Neuron (in vitro differentiated cells): Measurements from ENCODE around the gene RNF114.
"Not testable (repeated sequence)": the region's sequence is repeated elsewhere in the genome, so short reads cannot be mapped to it uniquely, and the experiment has no call there.

ENCODE experiments used
- H2AFZ ChIP-seq: one replicate; pipeline ENCODE4 v1.6.1; 2013; ENCODE audit warnings: low read depth, mild to moderate bottlenecking, inconsistent platforms, low read length, moderate library complexity
- H3K27me3 ChIP-seq: one replicate; pipeline ENCODE4 v1.6.1; 2013; ENCODE audit warnings: low read length; ENCODE audit not compliant: insufficient read depth
- H3K36me3 ChIP-seq: one replicate; pipeline ENCODE4 v1.6.1; 2013; ENCODE audit warnings: low read length; ENCODE audit not compliant: insufficient read depth
- H3K4me1 ChIP-seq: one replicate; pipeline ENCODE4 v1.6.1; 2013; ENCODE audit warnings: low read length; ENCODE audit not compliant: insufficient read depth
- H3K4me3 ChIP-seq: 2 replicates; pipeline ENCODE4 v1.5.1; 2013; ENCODE audit warnings: mild to moderate bottlenecking, low read length, moderate library complexity
- H3K9me3 ChIP-seq: one replicate; pipeline ENCODE4 v1.6.1; 2013; ENCODE audit warnings: low read length

Gene RNF114

DNA sequence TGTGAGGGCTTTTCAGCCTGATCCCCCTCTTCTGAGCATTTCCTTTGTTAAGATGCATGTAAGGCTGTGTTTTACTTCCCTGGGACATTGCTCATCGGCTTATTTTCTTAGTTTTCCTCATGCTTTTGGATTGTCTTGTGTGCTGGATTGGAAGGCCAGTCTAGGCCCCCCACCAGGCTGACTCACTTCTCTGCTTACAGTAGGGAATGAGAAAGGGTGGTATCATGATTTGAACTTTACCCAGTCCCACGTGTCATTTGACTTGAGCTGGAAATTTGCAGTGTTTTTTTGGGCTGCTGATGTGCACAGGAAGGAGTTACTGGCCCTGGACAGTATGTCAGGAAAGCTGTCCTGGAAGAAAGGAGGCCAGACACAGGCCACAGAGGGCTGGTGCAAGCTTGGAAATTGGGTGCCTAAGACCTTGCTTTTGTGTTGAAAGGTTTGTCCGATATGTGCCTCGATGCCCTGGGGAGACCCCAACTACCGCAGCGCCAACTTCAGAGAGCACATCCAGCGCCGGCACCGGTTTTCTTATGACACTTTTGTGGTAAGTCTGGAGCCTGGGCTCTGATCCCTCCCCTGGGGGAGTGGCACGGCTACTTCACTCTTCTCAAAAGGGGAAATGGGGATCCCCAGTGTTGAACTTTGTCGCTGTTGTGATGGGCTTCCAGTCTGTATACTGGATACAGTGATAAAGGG lies 12.8 kb downstream of the RNF114 start:
- Histone ChIP-seq H2AFZ (no peak overlapping the region), H3K9me3 (no peaks in the 10 kb centered on the region), H3K4me3 (no peak overlapping the region), H3K27me3 (no peaks in the 10 kb centered on the region), H3K36me3 (peaks cover 82% of the 10 kb centered on the region), H3K4me1 (no peaks in the 10 kb centered on the region)

DNA sequence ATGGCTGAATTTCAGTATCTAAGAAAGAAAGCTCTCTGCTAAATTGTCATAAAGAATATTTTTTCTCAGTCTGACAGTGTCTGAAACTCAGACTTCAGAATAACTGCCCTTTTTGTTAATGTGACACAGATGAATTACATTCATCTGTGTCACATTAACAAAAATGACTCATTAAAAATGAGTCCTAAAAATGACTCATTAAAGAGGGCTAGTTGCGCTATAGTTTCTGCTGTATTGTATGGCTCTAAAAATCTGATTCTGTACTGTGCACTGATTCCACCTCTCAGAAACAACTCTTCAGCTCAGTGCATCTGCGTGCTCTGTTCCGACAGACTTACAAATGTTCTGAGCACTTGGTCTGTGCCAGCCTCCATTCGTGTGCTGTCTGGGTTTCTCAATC lies 15.0 kb downstream of the RNF114 start:
- Histone ChIP-seq H3K9me3 (no peaks in the 10 kb centered on the region), H3K27me3 (no peaks in the 10 kb centered on the region), H3K4me3 (no peak overlapping the region), H2AFZ (no peak overlapping the region), H3K36me3 (peaks cover 82% of the 10 kb centered on the region), H3K4me1 (no peaks in the 10 kb centered on the region)

DNA sequence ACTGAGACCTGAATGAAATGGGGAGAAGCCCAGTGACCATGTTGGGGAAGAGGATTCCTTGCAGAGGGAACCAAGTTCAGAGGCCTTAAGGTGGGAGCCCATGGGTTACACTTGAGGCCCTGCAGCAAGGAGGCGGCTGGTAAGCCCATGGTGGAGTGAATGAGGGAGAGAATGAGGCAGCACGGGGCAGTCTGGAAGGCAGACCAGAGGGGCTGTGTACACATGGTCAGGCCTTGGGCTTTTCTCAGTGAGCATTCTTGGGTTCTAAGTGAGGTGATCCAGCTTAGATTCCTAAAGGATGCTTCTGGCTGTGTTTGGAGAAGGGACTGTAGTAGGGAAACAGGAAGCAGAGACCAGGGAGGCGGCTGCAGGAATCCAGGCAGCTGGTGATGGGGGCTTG lies 19.0 kb downstream of the RNF114 start:
- Histone ChIP-seq H3K27me3 (no peaks in the 10 kb centered on the region), H3K9me3 (peaks cover 9% of the 10 kb centered on the region), H2AFZ (no peak overlapping the region), H3K4me3 (no peak overlapping the region), H3K36me3 (peaks cover 70% of the 10 kb centered on the region), H3K4me1 (no peaks in the 10 kb centered on the region)

DNA sequence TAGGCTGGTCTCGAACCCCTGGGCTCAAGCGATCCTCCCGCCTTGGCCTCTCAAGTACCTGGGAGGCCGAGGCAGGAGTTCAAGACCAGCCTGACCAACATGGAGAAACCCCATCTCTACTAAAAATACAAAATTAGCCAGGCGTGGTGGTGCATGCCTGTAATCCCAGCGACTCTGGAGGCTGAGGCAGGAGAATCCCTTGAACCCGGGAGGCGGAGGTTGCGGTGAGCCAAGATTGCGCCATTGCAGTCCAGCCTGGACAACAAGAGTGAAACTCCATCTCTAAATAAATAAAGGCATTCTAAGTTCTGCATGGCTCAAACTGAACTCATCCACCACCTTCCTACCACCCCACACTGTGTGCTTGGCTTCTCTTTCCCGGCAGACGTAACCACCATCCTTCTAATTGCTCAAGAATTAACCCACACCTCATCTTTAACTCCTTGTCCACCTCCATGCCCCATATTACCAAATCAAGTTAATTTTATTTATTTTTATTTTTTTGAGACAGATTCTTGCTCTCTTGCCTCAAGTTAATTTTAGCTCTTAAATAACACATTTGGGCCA lies 19.7 kb downstream of the RNF114 start:
- not testable (repeated sequence) for H3K27me3 ChIP-seq, H3K4me3 ChIP-seq, H3K9me3 ChIP-seq, H2AFZ ChIP-seq, H3K4me1 ChIP-seq
- peaks cover 64% of the 10 kb centered on the region for H3K36me3 ChIP-seq

DNA sequence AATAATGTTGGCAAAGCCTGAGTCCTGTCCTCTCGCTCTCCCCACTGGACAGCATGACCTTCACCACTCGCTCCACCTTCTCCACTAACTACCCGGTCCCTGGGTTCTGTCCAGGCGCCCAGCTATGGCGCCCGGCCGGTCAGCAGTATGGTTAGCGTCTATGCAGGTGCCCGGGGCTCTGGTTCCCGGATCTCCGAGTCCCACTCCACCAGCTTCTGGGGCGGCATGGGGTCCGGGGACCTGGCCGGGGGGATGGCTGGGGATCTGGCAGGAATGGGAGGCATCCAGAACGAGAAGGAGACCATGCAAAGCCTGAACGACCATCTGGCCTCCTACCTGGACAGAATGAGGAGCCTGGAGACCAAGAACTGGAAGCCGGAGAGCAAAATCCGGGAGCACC lies 20.5 kb downstream of the RNF114 start:
- Histone ChIP-seq H3K27me3 (no peaks in the 10 kb centered on the region), H3K9me3 (peaks cover 9% of the 10 kb centered on the region), H3K4me3 (no peak overlapping the region), H3K4me1 (no peaks in the 10 kb centered on the region), H3K36me3 (peaks cover 58% of the 10 kb centered on the region), H2AFZ (no peak overlapping the region)

DNA sequence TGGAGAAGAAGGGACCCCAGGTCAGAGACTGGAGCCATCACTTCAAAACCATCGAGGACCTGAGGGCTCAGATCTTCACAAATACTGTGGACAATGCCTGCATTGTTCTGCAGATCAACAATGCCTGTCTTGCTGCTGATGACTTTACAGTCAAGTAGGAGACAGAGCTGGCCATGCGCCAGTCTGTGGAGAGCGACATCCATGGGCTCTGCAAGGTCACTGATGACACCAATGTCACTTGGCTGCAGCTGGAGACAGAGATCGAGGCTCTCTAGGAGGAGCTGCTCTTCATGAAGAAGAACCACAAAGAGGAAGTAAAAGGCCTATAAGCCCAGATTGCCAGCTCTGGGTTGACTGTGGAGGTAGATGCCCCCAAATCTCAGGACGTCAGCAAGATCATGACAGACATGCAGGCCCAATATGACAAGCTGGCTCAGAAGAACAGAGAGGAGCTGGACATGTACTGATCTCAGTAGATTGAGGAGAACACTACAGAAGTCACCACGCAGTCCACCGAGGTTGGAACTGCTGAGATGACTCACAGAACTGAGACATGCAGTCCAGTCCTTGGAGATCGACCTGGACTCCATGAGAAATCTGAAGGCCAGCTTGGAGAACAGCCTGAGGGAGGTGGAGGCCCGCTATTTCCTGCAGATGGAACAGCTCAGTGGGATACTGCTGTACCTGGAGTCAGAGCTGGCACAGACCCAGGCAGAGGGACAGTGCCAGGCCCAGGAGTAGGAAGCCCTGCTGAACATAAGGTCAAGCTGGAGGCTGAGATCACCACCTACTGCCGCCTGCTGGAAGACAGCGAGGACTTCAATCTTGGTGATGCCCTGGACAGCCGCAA lies 21.1 kb downstream of the RNF114 start:
- H2AFZ ChIP-seq, H3K4me3 ChIP-seq, H3K4me1 ChIP-seq, H3K27me3 ChIP-seq, H3K9me3 ChIP-seq: not testable (repeated sequence)
- peaks cover 51% of the 10 kb centered on the region for H3K36me3 ChIP-seq

DNA sequence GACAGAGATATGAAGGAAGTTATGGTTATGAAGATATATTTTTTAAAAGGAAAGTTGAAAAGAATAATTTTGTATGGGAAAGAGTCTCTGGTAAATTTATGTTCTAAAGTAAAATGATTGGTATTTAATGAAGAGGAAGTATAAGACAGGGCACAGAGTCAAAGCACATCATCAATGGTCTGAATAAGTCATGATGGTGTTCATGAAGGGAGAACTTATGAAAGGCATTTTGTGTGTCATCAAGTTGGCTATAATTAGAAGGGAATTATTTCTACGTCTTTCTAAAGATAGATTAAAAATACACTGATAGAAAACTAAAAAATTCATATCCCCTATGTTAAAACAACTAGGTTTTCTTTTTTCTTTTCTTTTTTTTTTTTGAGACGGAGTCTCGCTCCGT lies 25.2 kb downstream of the RNF114 start:
- Histone ChIP-seq H3K4me3 (no peak overlapping the region), H3K4me1 (no peaks in the 10 kb centered on the region), H3K36me3 (peaks cover 19% of the 10 kb centered on the region), H3K9me3 (peaks cover 9% of the 10 kb centered on the region), H2AFZ (no peak overlapping the region), H3K27me3 (no peaks in the 10 kb centered on the region)

DNA sequence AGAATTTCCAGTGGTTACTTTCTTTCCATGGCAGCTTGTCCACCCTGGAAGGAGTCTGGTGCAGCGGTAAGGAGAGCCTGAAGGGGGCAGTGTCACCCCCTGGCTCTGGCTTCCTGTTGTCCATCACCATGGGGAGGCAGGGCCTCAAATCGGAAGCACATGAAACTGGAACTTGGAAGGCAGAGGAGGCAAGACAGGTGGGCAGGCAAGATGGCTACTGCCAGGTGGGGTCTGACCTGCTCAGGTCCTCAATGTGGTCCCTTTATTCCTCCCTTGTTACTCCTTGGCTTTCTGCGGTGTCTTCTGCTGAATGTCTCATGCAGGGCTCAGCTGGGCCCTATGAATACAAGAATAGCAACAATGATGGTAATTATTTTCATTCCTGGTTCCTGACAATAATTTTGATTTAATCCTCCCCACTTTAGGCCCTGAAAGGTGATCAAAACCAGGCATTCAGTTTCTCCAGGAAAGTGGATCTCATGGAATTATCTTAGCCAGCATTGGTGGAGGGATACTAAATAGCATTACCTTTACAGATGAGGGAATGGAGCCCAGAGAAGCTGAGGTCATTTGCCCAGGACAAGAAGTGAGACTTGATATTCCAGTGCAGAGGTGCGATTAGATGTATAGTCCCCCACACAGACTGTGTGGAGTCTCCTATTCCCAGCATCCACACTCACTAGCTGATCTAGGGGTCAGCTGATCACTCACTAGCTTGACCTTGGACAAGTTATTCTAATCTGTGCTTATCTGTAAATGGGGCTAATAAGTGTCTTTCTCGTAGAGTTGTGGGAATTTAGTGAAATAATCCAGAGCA lies 29.0 kb downstream of the RNF114 start:
- H3K27me3 ChIP-seq: no peaks in the 10 kb centered on the region

DNA sequence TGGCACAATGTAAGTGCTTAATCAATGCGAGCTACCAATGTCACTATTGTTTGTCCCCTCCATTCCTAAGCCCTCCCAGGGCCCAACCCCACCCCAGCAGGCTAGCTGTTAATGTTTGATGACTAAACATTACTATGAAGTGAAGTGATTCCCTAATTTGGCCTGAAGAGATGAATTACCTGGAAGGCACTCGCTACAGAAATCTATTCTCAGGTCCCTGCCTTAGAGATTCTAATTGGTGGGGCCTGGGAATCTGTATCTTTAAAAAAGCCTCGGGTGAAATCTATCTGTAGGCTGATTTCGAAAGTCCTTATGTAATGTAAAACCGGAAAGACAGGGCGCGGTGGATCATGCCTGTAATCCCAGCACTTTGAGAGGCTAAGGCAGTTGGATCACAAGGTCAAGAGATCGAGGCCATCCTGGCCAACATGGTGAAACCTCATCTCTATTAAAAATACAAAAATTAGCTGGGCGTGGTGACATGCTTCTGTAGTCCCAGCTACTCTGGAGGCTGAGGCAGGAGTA lies 29.6 kb downstream of the RNF114 start:
- H3K4me1 ChIP-seq: no peaks in the 10 kb centered on the region
- no peak overlapping the region for H3K4me3 ChIP-seq
- no peak overlapping the region for H2AFZ ChIP-seq
- no peaks in the 10 kb centered on the region for H3K9me3 ChIP-seq
- no peaks in the 10 kb centered on the region for H3K27me3 ChIP-seq
- H3K36me3 ChIP-seq: no peaks in the 10 kb centered on the region

More for the DNA sequence above, 29.0 kb downstream of the RNF114 start:
- Histone ChIP-seq H3K36me3 (no peaks in the 10 kb centered on the region), H3K4me1 (no peaks in the 10 kb centered on the region), H3K9me3 (no peaks in the 10 kb centered on the region), H2AFZ (no peak overlapping the region), H3K4me3 (no peak overlapping the region)

DNA sequence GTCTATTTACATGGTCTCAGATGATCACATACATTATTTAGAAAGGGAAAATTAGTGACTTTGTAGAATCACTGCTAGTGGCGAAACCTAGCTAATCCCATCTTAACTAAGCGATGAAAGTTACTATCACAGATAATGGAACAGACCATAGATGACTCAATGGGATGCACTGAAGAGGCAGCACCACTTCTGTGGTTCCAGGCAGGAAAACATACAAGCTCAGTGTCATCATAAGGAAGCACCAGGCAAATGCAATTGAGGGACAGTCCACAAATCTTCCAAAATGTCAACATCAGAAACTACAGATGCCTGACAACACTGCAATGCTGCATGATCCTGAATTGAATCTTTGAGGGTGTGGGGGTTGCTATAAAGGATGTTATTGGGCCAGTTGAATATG lies 30.7 kb downstream of the RNF114 start:
- no peaks in the 10 kb centered on the region for H3K4me1 ChIP-seq
- H3K36me3 ChIP-seq: no peaks in the 10 kb centered on the region
- no peak overlapping the region for H2AFZ ChIP-seq
- no peak overlapping the region for H3K4me3 ChIP-seq
- no peaks in the 10 kb centered on the region for H3K9me3 ChIP-seq
- H3K27me3 ChIP-seq: no peaks in the 10 kb centered on the region

DNA sequence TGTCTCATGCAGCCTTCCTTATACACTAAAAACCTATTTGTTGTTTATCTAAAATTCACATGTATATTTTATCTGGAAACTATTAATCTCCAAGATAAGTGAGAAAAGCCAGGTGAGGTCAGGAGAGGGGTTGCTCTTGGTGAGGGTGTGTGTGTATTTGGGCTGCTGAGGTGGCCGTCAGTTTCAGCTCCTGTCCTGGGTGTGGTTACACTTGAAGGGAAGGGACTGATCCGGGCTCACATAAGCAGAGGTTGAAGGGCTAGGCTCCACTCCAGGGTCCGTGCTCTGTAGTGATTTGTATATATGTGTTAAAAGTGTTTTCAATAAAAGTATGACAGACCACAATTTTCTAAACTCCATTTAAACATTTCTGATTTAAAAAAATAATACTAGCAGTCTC lies 33.0 kb downstream of the RNF114 start:
- Histone ChIP-seq H3K4me1 (no peaks in the 10 kb centered on the region), H3K27me3 (no peaks in the 10 kb centered on the region), H3K4me3 (no peak overlapping the region), H3K36me3 (no peaks in the 10 kb centered on the region), H2AFZ (no peak overlapping the region), H3K9me3 (no peaks in the 10 kb centered on the region)

DNA sequence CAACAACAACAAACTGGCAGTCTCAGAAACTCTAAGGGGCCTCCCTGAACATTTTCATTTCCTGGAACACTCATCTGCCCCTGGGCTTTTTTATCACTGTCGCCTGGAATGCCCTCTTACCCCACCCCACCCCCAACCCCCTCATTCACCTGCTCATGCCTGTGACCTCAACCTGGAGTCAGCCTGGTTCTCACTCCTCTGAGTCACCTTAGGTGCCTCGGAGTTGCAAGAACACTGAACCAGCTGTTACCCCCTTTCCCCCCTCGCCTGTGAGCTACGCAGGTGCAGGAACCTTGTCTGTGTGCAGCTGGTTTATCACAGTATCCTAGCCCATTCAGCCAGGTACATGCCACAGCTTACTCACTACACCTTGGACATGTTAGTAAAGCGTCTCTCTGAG lies 33.7 kb downstream of the RNF114 start:
- Histone ChIP-seq H3K36me3 (no peaks in the 10 kb centered on the region), H3K27me3 (no peaks in the 10 kb centered on the region), H3K9me3 (no peaks in the 10 kb centered on the region), H3K4me1 (no peaks in the 10 kb centered on the region), H3K4me3 (no peak overlapping the region), H2AFZ (no peak overlapping the region)

DNA sequence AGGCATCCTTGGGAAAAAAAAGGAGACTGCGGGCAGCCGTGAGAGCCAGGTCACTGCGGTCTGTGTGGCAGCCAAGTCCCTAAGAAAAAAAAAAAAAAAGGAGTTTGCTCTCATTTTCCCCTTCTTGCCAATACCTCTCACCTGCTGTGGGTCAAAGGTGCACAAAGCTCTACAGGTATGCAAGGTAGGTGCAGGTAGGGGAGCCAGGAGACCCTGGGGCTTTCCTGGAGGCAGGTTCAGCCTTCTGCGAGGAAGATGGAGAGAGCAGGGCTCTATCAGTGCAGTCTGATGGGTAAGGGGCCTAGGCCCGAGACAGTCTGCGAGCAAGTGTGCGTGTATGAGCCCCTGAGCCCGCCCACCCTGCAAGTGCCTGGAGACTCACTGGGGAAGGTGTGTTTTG lies 34.3 kb downstream of the RNF114 start:
- H3K36me3 ChIP-seq: no peaks in the 10 kb centered on the region
- no peaks in the 10 kb centered on the region for H3K4me1 ChIP-seq
- H3K9me3 ChIP-seq: no peaks in the 10 kb centered on the region
- H3K27me3 ChIP-seq: no peaks in the 10 kb centered on the region
- H2AFZ ChIP-seq: no peak overlapping the region
- no peak overlapping the region for H3K4me3 ChIP-seq
